BLaER1 (cell line): ENCODE results near the gene MDM4.
A peak's percentile ranks its signal among the peaks of the same experiment; 100 is the strongest.
"Not testable (repeated sequence)": the region's sequence is repeated elsewhere in the genome, so short reads cannot be mapped to it uniquely, and the experiment has no call there.

Experiments
- H3K27ac ChIP-seq: shearing (Covaris generic); formaldehyde crosslinking; 2 replicates; pipeline ENCODE4 v1.8.1; 2022
- H3K27me3 ChIP-seq: shearing (Covaris generic); formaldehyde crosslinking; 2 replicates; pipeline ENCODE4 v1.8.1; 2022
- H3K36me3 ChIP-seq: shearing (Covaris generic); formaldehyde crosslinking; 2 replicates; pipeline ENCODE4 v1.8.1; 2022
- H3K4me1 ChIP-seq: shearing (Covaris generic); formaldehyde crosslinking; 2 replicates; pipeline ENCODE4 v1.8.1; 2022
- H3K4me2 ChIP-seq: shearing (Covaris generic); formaldehyde crosslinking; 2 replicates; pipeline ENCODE4 v1.8.1; 2022
- H3K4me3 ChIP-seq: shearing (Covaris generic); formaldehyde crosslinking; 2 replicates; pipeline ENCODE4 v1.8.1; 2022
- H3K9ac ChIP-seq: shearing (Covaris generic); formaldehyde crosslinking; 2 replicates; pipeline ENCODE4 v1.8.1; 2022
- H3K9me3 ChIP-seq: shearing (Covaris generic); formaldehyde crosslinking; 2 replicates; pipeline ENCODE4 v1.8.1; 2022
- H4K20me1 ChIP-seq: shearing (Covaris generic); formaldehyde crosslinking; 2 replicates; pipeline ENCODE4 v1.8.1; 2022
- Cebpa-rat ChIP-seq: shearing (Covaris generic); IDR thresholded peaks from 2 replicates; pipeline ENCODE4 v1.8.1; 2022

The MDM4 gene

DNA sequence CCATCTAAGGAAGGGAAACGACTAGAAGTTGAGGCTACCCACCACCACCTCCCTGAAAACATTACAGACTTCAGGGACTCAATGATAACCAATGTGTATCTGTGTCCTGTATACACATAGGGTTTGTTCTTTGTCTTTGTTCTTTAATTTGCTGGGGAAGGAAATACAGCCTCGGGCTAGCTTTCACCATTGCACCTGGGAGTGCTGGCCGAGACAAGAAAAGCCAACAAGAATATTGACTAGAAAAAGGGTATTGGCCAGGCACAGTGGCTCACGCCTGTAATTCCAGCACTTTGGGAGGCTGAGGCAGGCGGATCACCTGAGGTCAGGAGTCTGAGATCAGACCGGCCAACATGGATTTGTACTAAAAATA, 50.4 kb downstream of the MDM4 start:
- H3K9me3 ChIP-seq, result no peaks in the 10 kb centered on the region
- H3K4me2 ChIP-seq, result peak overlapping the region; percentile 32
- H3K4me1 ChIP-seq, result peaks cover 39% of the 10 kb centered on the region
- peaks cover 5% of the 10 kb centered on the region; the same call in 1 of the 2 replicates for H4K20me1 ChIP-seq
- H3K27ac ChIP-seq, result no peak overlapping the region
- no peak for TF ChIP-seq Cebpa-rat
- no peaks in the 10 kb centered on the region for H3K27me3 ChIP-seq
- peaks cover 54% of the 10 kb centered on the region for H3K36me3 ChIP-seq
- H3K9ac ChIP-seq, result no peak overlapping the region
- no peak overlapping the region for H3K4me3 ChIP-seq

DNA sequence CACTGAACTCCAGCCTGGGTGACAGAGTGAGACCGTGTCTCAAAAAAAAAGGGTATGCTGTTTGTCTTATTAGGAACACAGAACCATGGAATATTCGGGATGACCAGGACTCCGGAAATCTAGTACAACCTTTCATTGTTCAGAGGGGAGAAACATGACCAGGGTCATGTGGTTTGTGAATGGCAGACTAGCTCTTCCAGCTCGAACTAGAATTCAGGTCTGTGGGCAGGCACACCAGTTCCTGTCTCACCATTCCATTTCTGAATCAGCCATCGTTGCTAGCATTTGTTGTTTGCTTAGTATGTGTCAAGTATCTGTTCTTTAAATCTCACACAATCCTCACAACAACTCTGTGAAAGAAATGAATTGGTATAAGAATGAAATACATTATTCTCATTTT, 50.9 kb downstream of the MDM4 start:
- Histone ChIP-seq H4K20me1 (peaks cover 5% of the 10 kb centered on the region; the same call in 1 of the 2 replicates), H3K4me3 (no peak overlapping the region), H3K9ac (no peak overlapping the region), H3K27ac (no peak overlapping the region), H3K36me3 (peaks cover 54% of the 10 kb centered on the region), H3K4me1 (peaks cover 37% of the 10 kb centered on the region), H3K9me3 (no peaks in the 10 kb centered on the region), H3K4me2 (no peak overlapping the region), H3K27me3 (no peaks in the 10 kb centered on the region)
- no peak for TF ChIP-seq Cebpa-rat

DNA sequence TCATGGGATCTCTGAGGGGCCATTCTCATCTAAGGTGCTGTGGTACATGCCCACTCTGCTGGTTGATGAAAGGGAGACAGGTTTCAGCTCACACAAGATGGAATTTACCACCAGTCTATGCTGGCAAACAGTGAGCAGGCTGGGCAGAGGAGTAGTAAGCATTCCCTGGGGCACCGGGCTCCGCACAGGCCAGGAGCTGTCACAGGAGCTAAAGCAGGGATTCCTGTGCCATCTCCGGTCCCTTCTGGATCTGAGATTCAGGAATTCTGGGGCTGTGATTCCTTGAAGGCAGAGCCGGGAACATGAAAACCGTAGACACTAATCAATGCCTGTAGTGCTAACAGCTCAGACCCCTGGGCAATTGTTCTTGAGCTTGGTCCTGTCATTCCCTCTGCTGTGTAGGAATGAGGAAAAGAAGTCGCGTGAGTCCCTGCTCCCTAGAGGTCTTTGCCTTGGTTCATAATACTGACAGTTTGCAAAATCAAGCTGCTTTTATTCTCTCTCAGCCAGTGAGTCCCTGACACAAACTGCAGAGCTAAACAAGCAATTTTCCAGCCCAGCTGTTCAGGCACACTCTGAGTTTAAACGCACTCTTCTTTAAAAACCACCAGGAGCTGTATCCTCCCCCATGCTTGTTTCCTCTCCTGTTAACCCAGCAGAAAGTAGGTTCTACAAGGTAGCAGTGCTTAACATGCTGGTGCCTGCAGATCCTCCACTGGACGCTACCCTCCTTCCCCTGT, 52.5 kb downstream of the MDM4 start:
- TF ChIP-seq Cebpa-rat, result no peak
- H3K27ac ChIP-seq, result no peak overlapping the region
- H3K9me3 ChIP-seq, result no peaks in the 10 kb centered on the region
- peaks cover 28% of the 10 kb centered on the region for H3K4me1 ChIP-seq
- H3K9ac ChIP-seq, result no peak overlapping the region
- H3K36me3 ChIP-seq, result peaks cover 53% of the 10 kb centered on the region
- no peaks in the 10 kb centered on the region for H4K20me1 ChIP-seq
- H3K27me3 ChIP-seq, result no peaks in the 10 kb centered on the region
- no peak overlapping the region for H3K4me2 ChIP-seq
- no peak overlapping the region for H3K4me3 ChIP-seq

DNA sequence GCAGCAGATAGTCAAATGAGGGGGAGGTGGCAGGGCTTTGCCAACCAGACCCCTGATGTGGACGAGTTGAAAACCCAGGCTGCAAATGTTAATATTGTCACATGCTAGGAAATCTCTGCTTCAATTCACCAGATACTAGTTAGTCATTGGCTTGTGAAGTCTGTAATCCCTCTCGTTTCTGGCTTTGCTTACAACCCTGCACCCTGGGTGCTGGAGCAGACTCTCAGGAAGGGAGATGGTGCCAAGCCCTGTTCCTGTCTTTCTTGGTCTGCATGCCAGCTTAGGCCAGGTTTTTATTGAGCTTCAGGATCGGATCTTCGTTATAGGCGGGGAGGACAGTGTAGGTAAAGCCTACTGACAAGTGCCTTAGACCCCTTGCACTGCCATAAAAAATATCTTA, 53.3 kb downstream of the MDM4 start:
- Histone ChIP-seq H3K9me3 (no peaks in the 10 kb centered on the region), H3K27me3 (no peaks in the 10 kb centered on the region), H3K4me1 (peaks cover 30% of the 10 kb centered on the region), H3K4me3 (no peak overlapping the region), H3K27ac (no peak overlapping the region), H3K4me2 (no peak overlapping the region), H4K20me1 (no peaks in the 10 kb centered on the region), H3K36me3 (peaks cover 54% of the 10 kb centered on the region), H3K9ac (no peak overlapping the region)
- TF ChIP-seq Cebpa-rat, result no peak

- not testable (repeated sequence) for H3K27ac ChIP-seq, H3K9me3 ChIP-seq, H4K20me1 ChIP-seq, H3K9ac ChIP-seq, H3K4me2 ChIP-seq, H3K4me3 ChIP-seq, H3K27me3 ChIP-seq
- peaks cover 54% of the 10 kb centered on the region for H3K36me3 ChIP-seq
- peaks cover 31% of the 10 kb centered on the region for H3K4me1 ChIP-seq
These were observed 53.8 kb downstream of the MDM4 start for GRCh38 chr1:204570021-204570420.

DNA sequence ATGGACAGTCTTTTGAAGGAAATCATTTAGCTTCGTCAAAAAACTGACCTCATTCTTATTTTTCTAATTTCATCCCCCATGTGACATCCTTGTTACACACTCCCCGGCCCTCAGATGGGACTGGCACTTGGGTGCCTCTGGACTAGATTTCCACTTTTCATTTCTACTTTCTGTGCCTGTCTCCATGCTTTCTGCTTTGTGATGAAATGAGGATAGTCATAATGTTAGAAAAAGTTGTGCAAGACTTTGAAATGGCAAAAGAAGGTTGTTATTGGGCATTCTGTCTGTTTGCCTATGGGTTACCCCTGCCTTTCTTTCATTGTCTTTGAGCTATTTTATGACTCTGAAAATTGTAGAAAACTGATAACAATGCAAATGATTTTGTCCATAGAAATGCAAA, 54.9 kb downstream of the MDM4 start:
- peaks cover 39% of the 10 kb centered on the region for H3K4me1 ChIP-seq
- TF ChIP-seq Cebpa-rat, result no peak

DNA sequence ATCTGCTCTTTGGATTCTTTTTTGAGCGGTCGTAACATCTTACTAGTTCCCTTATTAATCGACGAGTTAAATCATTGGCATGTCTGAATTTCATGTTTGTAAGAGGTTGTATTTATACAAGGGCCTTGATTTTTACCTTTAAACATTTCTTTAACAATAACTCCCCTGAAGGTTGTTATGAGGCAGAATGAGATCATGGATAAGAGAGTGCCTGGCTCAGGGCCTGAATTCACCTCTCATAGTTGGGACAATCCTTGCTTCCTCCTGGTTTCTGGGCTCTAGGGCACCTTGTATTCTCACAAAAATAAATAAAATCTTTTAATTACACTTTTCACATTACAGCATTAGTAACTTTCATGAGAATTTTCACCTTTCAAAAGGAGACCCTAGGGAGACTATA, 55.4 kb downstream of the MDM4 start:
- Histone ChIP-seq H3K4me3 (no peak overlapping the region), H3K4me1 (peaks cover 34% of the 10 kb centered on the region), H3K9ac (no peak overlapping the region), H3K4me2 (no peak overlapping the region), H3K27me3 (no peaks in the 10 kb centered on the region), H4K20me1 (no peaks in the 10 kb centered on the region), H3K36me3 (peaks cover 54% of the 10 kb centered on the region), H3K9me3 (no peaks in the 10 kb centered on the region), H3K27ac (no peak overlapping the region)
- no peak for TF ChIP-seq Cebpa-rat

More for the DNA sequence above, 54.9 kb downstream of the MDM4 start:
- Histone ChIP-seq H3K9me3 (no peaks in the 10 kb centered on the region), H4K20me1 (no peaks in the 10 kb centered on the region), H3K9ac (no peak overlapping the region), H3K27ac (no peak overlapping the region), H3K27me3 (no peaks in the 10 kb centered on the region), H3K4me3 (no peak overlapping the region), H3K36me3 (peaks cover 54% of the 10 kb centered on the region), H3K4me2 (no peak overlapping the region)

DNA sequence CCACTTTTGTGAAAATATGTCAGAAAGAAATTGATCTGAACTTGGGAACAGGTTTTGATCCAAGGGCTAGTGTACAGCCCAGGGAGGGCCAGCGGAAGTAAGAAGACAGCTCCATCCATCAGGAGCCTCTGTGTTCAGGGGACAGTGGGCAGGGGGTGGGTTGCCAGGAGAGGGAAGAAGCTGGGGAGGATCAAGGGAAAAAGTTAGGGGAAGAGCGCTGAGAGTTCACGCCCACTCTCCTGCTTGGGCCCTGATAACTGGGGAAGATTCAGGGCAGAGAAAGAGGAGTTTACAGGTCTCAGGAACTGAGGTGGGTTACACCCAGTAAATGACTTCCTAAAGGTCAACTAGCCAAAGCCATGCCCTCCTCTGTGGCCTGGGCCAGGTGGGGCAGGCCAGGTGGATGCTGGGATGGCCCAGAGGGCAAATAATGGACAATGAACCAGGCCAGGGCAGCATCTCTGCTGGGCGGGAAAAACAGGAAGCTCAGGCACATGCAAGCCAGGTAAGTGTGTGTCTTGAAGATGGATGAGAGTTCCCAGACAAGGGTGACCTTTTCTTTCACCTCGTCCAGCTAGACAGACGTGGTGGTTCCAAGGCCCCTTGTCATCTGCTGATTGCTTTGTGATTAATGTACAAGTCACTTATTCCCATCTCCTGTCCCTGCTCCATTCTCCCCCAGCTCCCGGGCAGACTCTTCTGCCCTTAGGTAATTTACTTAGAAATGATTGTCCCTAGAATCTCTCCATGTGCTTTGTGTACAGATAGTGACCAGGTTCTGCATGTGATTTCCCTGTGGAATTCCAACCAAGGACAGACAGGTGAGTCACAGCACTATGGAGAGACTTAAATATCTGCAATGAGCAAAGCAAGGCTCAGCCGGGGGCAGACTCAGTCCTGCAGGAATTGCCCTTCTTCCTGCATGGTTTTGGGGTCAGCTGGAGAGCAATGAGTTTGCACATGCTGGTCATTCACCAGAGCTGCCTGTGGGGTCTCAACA, 57.0 kb downstream of the MDM4 start:
- peaks cover 45% of the 10 kb centered on the region for H3K4me1 ChIP-seq
- H3K36me3 ChIP-seq, result peaks cover 47% of the 10 kb centered on the region
- peak overlapping the region; percentile 69 for H3K4me2 ChIP-seq
- H3K4me3 ChIP-seq, result no peak overlapping the region
- no peaks in the 10 kb centered on the region for H3K27me3 ChIP-seq
- no peak overlapping the region for H3K9ac ChIP-seq
- H3K9me3 ChIP-seq, result no peaks in the 10 kb centered on the region
- no peaks in the 10 kb centered on the region for H4K20me1 ChIP-seq
- no peak for TF ChIP-seq Cebpa-rat
- H3K27ac ChIP-seq, result no peak overlapping the region

- Histone ChIP-seq H3K4me3 (no peak overlapping the region), H3K4me2 (peak overlapping the region; percentile 69), H3K36me3 (peaks cover 37% of the 10 kb centered on the region), H3K27ac (no peak overlapping the region; the same call in 1 of the 2 replicates), H3K9ac (peak overlapping the region; percentile 34; the same call in 1 of the 2 replicates), H4K20me1 (no peaks in the 10 kb centered on the region), H3K27me3 (no peaks in the 10 kb centered on the region), H3K4me1 (peaks cover 55% of the 10 kb centered on the region), H3K9me3 (no peaks in the 10 kb centered on the region)
- TF ChIP-seq Cebpa-rat, result no peak
These were observed 58.0 kb downstream of the MDM4 start for GRCh38 chr1:204574016-204574864.
